NT2/D1 (cell line): ENCODE measurements around the gene LRRTM4.
"Not testable (repeated sequence)": the region's sequence is repeated elsewhere in the genome, so short reads cannot be mapped to it uniquely, and the experiment has no call there.

Experiments
- DNase-seq: peaks from one replicate; pipeline ENCODE4 v3.0.0-alpha.2; 2011; ENCODE audit warnings: low read depth, low spot score
- H3K27me3 ChIP-seq: 2 replicates; pipeline ENCODE4 v1.6.0; 2011; ENCODE audit warnings: mild to moderate bottlenecking; ENCODE audit not compliant: insufficient read length, insufficient read depth
- H3K36me3 ChIP-seq: 2 replicates; pipeline ENCODE4 v1.6.1; 2011; ENCODE audit warnings: mild to moderate bottlenecking, low read length, mixed read lengths; ENCODE audit not compliant: insufficient read depth, insufficient read length
- H3K4me1 ChIP-seq: 2 replicates; pipeline ENCODE4 v1.5.1; 2011; ENCODE audit not compliant: insufficient read depth, insufficient read length
- H3K4me3 ChIP-seq: 2 replicates; pipeline ENCODE4 v1.5.1; 2011; ENCODE audit warnings: low read depth; ENCODE audit not compliant: insufficient read length
- H3K9ac ChIP-seq: 2 replicates; pipeline ENCODE4 v1.6.0; 2011; ENCODE audit warnings: low read depth; ENCODE audit not compliant: insufficient read length
- H3K9me3 ChIP-seq: 2 replicates; pipeline ENCODE4 v1.5.1; 2011; ENCODE audit warnings: mild to moderate bottlenecking, low read length; ENCODE audit not compliant: insufficient read depth
- SUZ12 ChIP-seq: IDR thresholded peaks from 2 replicates; pipeline ENCODE4 v1.6.1; 2011; ENCODE audit not compliant: insufficient read length, insufficient read depth; ENCODE audit errors: extremely low read depth
- YY1 ChIP-seq: IDR thresholded peaks from 2 replicates; pipeline ENCODE4 v1.6.1; 2011; ENCODE audit not compliant: insufficient read length, insufficient read depth
- ZNF274 ChIP-seq: IDR thresholded peaks from 2 replicates; pipeline ENCODE4 v1.6.1; 2011; ENCODE audit warnings: mild to moderate bottlenecking, low read depth, low read length

Gene LRRTM4

GRCh38 chr2:76825140-76825970, 696.8 kb downstream of the LRRTM4 start:
- no peaks in the 10 kb centered on the region for H3K4me1 ChIP-seq
- H3K36me3 ChIP-seq = no peaks in the 10 kb centered on the region
- no peaks in the 10 kb centered on the region for H3K9me3 ChIP-seq
- DNase-seq = no peak
- no peak overlapping the region for H3K9ac ChIP-seq
- no peak overlapping the region for H3K4me3 ChIP-seq
- TF ChIP-seq YY1 = no peak
- no peak for TF ChIP-seq SUZ12
- no peak for TF ChIP-seq ZNF274
- no peaks in the 10 kb centered on the region for H3K27me3 ChIP-seq

DNA sequence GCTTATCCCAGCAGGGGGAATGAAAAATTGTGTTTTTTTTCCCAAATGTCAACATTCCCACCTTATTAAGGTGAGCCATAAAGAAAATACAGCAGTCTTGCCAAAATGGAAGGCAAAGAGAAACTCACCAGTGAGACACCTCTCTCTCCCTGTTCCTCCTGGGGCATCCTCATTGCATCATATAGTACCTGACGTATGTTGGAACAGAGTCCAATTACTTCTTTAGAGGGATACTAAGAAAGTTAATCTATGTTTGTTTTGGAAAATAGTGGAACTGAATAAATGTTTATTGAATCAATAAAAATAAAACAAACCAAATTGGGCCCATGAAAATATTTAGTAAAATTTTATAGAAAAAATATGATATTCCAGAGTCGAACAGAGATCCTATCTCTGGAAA, 700.4 kb downstream of the LRRTM4 start:
- Histone ChIP-seq H3K4me1 (no peaks in the 10 kb centered on the region), H3K36me3 (no peaks in the 10 kb centered on the region), H3K9me3 (no peaks in the 10 kb centered on the region), H3K27me3 (no peaks in the 10 kb centered on the region), H3K9ac (no peak overlapping the region), H3K4me3 (no peak overlapping the region)
- no peak for DNase-seq
- TF ChIP-seq YY1 = no peak

DNA sequence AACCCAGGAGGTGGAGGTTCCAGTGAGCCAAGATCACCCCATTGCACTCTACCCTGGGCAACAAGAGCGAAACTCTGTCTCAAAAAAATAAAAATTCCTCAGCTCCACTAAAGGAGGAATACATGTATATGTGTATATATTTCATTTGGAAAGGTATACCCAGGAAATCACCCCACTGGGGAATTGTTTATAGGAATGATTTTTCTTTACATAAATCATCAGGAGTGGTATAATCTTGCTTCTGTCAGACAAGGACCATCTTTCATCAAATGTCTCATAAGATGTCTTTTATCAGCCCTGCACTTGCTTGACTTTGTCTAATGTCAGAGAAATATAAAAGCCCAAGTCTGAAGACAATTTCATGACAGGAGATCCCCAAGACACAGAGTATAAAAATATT, 709.1 kb downstream of the LRRTM4 start:
- TF ChIP-seq ZNF274 = no peak
- no peak for TF ChIP-seq SUZ12
- no peak for TF ChIP-seq YY1
- Histone ChIP-seq H3K9ac (no peak overlapping the region), H3K9me3 (no peaks in the 10 kb centered on the region), H3K4me1 (no peaks in the 10 kb centered on the region), H3K27me3 (no peaks in the 10 kb centered on the region), H3K36me3 (no peaks in the 10 kb centered on the region), H3K4me3 (no peak overlapping the region)
- DNase-seq = no peak

- Histone ChIP-seq H3K36me3 (no peaks in the 10 kb centered on the region), H3K9me3 (no peaks in the 10 kb centered on the region), H3K4me1 (no peaks in the 10 kb centered on the region), H3K27me3 (no peaks in the 10 kb centered on the region), H3K4me3 (no peak overlapping the region), H3K9ac (no peak overlapping the region)
- no peak for DNase-seq
- TF ChIP-seq ZNF274 (no peak), YY1 (no peak), SUZ12 (no peak)
Observed at GRCh38 chr2:76812156-76812555, 710.0 kb downstream of the LRRTM4 start.

- no peak for DNase-seq
- no peak overlapping the region for H3K4me3 ChIP-seq
- TF ChIP-seq ZNF274 (no peak), SUZ12 (no peak), YY1 (no peak)
- no peaks in the 10 kb centered on the region for H3K9me3 ChIP-seq
- H3K36me3 ChIP-seq = no peaks in the 10 kb centered on the region
- no peaks in the 10 kb centered on the region for H3K4me1 ChIP-seq
- H3K9ac ChIP-seq = no peak overlapping the region
- H3K27me3 ChIP-seq = no peaks in the 10 kb centered on the region
Observed at GRCh38 chr2:76809136-76809535, 713.0 kb downstream of the LRRTM4 start.

GRCh38 chr2:76808732-76809131, 713.4 kb downstream of the LRRTM4 start:
- Histone ChIP-seq H3K4me3 (no peak overlapping the region), H3K4me1 (no peaks in the 10 kb centered on the region), H3K27me3 (no peaks in the 10 kb centered on the region), H3K36me3 (no peaks in the 10 kb centered on the region), H3K9me3 (no peaks in the 10 kb centered on the region), H3K9ac (no peak overlapping the region)
- no peak for TF ChIP-seq YY1
- TF ChIP-seq SUZ12 = no peak
- no peak for TF ChIP-seq ZNF274
- no peak for DNase-seq

- H3K9me3 ChIP-seq = no peaks in the 10 kb centered on the region
- H3K36me3 ChIP-seq = no peaks in the 10 kb centered on the region
- DNase-seq = no peak
- H3K4me3 ChIP-seq = no peak overlapping the region
- no peaks in the 10 kb centered on the region for H3K4me1 ChIP-seq
- H3K27me3 ChIP-seq = no peaks in the 10 kb centered on the region
- H3K9ac ChIP-seq = no peak overlapping the region
- no peak for TF ChIP-seq SUZ12
- TF ChIP-seq ZNF274 = no peak
- no peak for TF ChIP-seq YY1
Observed at GRCh38 chr2:76793647-76794334, 728.4 kb downstream of the LRRTM4 start.

DNA sequence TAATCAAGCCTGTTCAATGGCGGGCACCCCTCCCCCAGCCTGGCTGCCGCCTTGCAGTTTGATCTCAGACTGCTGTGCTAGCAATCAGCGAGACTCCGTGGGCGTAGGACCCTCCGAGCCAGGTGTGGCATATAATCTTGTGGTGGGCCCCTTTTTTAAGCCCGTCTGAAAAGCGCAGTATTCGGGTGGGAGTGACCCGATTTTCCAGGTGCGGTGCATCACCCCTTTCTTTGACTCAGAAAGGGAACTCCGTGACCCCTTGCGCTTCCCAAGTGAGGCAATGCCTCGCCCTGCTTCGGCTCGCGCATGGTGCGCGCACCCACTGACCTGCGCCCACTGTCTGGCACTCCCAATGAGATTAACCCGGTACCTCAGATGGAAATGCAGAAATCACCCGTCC, 740.9 kb downstream of the LRRTM4 start:
- H3K4me3 ChIP-seq = peak overlapping the region; percentile 30
- DNase-seq, H3K27me3 ChIP-seq, H3K9ac ChIP-seq, H3K4me1 ChIP-seq, H3K36me3 ChIP-seq, H3K9me3 ChIP-seq: not testable (repeated sequence)
